Nephron progenitor cell (in vitro differentiated cells): ENCODE results near the gene ARMC9.
"Not testable (repeated sequence)": the region's sequence is repeated elsewhere in the genome, so short reads cannot be mapped to it uniquely, and the experiment has no call there.

Experiments used
- DNase-seq: peaks from one replicate; pipeline ENCODE4 v3.0.0; 2021
- H3K27ac Mint-ChIP-seq: 2 replicates; pipeline ENCODE4 v1.8.0; 2021; ENCODE audit warnings: mild to moderate bottlenecking, moderate library complexity, mixed read lengths
- H3K27me3 Mint-ChIP-seq: 2 replicates; pipeline ENCODE4 v1.8.0; 2021; ENCODE audit warnings: mild to moderate bottlenecking, low read depth, mixed read lengths; ENCODE audit not compliant: poor library complexity
- H3K36me3 Mint-ChIP-seq: 2 replicates; pipeline ENCODE4 v1.8.0; 2021; ENCODE audit warnings: low read depth, mixed read lengths
- H3K4me1 Mint-ChIP-seq: 2 replicates; pipeline ENCODE4 v1.8.0; 2021; ENCODE audit warnings: mixed read lengths
- H3K4me3 Mint-ChIP-seq: 2 replicates; pipeline ENCODE4 v1.8.0; 2021; ENCODE audit warnings: mild to moderate bottlenecking, moderate library complexity, mixed read lengths
- H3K9me3 Mint-ChIP-seq: 2 replicates; pipeline ENCODE4 v1.8.0; 2021; ENCODE audit warnings: mild to moderate bottlenecking, moderate library complexity, mixed read lengths
- CTCF ChIP-seq: fragments of 200-600 bp; sonication (generic); IDR thresholded peaks from 2 replicates; pipeline ENCODE4 v1.5.0; 2021; ENCODE audit warnings: antibody characterized with exemption

The ARMC9 gene

GRCh38 chr2:231343988-231344387, 145.6 kb downstream of the ARMC9 start:
- Mint-ChIP-seq H3K4me1 (peaks cover 25% of the 10 kb centered on the region), H3K9me3 (no peaks in the 10 kb centered on the region), H3K4me3 (no peak overlapping the region), H3K36me3 (peaks cover 44% of the 10 kb centered on the region), H3K27me3 (peaks cover 10% of the 10 kb centered on the region), H3K27ac (no peak overlapping the region)
- no peak for TF ChIP-seq CTCF
- no peak for DNase-seq

GRCh38 chr2:231344851-231345250, 146.4 kb downstream of the ARMC9 start:
- no peak for TF ChIP-seq CTCF
- peaks cover 48% of the 10 kb centered on the region for H3K36me3 Mint-ChIP-seq
- peaks cover 10% of the 10 kb centered on the region for H3K27me3 Mint-ChIP-seq
- peaks cover 25% of the 10 kb centered on the region for H3K4me1 Mint-ChIP-seq
- no peak for DNase-seq
- H3K27ac Mint-ChIP-seq = no peak overlapping the region
- H3K9me3 Mint-ChIP-seq = no peaks in the 10 kb centered on the region
- H3K4me3 Mint-ChIP-seq = no peak overlapping the region

- Mint-ChIP-seq H3K27me3 (peaks cover 8% of the 10 kb centered on the region), H3K4me1 (peaks cover 15% of the 10 kb centered on the region), H3K36me3 (peaks cover 48% of the 10 kb centered on the region), H3K27ac (no peak overlapping the region), H3K9me3 (no peaks in the 10 kb centered on the region), H3K4me3 (no peak overlapping the region)
- TF ChIP-seq CTCF = no peak
- no peak for DNase-seq
Measured at GRCh38 chr2:231347081-231347480, 148.7 kb downstream of the ARMC9 start.

- H3K27me3 Mint-ChIP-seq = peaks cover 6% of the 10 kb centered on the region
- no peaks in the 10 kb centered on the region for H3K9me3 Mint-ChIP-seq
- peaks cover 10% of the 10 kb centered on the region for H3K4me1 Mint-ChIP-seq
- TF ChIP-seq CTCF = no peak
- DNase-seq = no peak
- peaks cover 48% of the 10 kb centered on the region for H3K36me3 Mint-ChIP-seq
- no peak overlapping the region for H3K27ac Mint-ChIP-seq
- no peak overlapping the region for H3K4me3 Mint-ChIP-seq
Measured at GRCh38 chr2:231347638-231348037, 149.2 kb downstream of the ARMC9 start.

- Mint-ChIP-seq H3K9me3 (no peaks in the 10 kb centered on the region), H3K36me3 (peaks cover 48% of the 10 kb centered on the region), H3K27me3 (peaks cover 3% of the 10 kb centered on the region), H3K4me3 (no peak overlapping the region), H3K27ac (peak overlapping the region; percentile 56), H3K4me1 (peaks cover 6% of the 10 kb centered on the region)
- no peak for TF ChIP-seq CTCF
- no peak for DNase-seq
Measured at GRCh38 chr2:231348173-231348572, 149.7 kb downstream of the ARMC9 start.

GRCh38 chr2:231348704-231349373, 150.4 kb downstream of the ARMC9 start:
- peaks cover 6% of the 10 kb centered on the region for H3K4me1 Mint-ChIP-seq
- no peak for TF ChIP-seq CTCF
- H3K27ac Mint-ChIP-seq = peak overlapping the region; percentile 56
- no peak for DNase-seq
- H3K4me3 Mint-ChIP-seq = no peak overlapping the region
- peaks cover 48% of the 10 kb centered on the region for H3K36me3 Mint-ChIP-seq
- no peaks in the 10 kb centered on the region for H3K9me3 Mint-ChIP-seq
- peaks cover 3% of the 10 kb centered on the region for H3K27me3 Mint-ChIP-seq

GRCh38 chr2:231349374-231349735, 150.9 kb downstream of the ARMC9 start:
- H3K27ac Mint-ChIP-seq, DNase-seq, H3K4me3 Mint-ChIP-seq, H3K9me3 Mint-ChIP-seq, H3K27me3 Mint-ChIP-seq, H3K4me1 Mint-ChIP-seq: not testable (repeated sequence)
- peaks cover 48% of the 10 kb centered on the region for H3K36me3 Mint-ChIP-seq
